Astrocyte (in vitro differentiated cells and primary cell): ENCODE data around the gene LMX1A. TPM values are rescaled to one million over a fixed set of nuclear protein-coding genes. Genes with fewer than 3 reads are reported as not detected.

Experiments
- DNase-seq: peaks from one replicate; pipeline ENCODE4 v3.0.0-alpha.2; 2010; ENCODE audit warnings: low read depth
- FAIRE-seq: peaks from 2 replicates; lab custom pipeline; 2011; peaks lifted over from hg19 to GRCh38; lab: Jason Lieb, UNC
- H2AFZ ChIP-seq: 2 replicates; pipeline ENCODE4 v1.6.0; 2012; ENCODE audit warnings: low read depth, low read length, inconsistent platforms
- H3K27ac ChIP-seq: 2 replicates; pipeline ENCODE4 v1.5.1; 2011; ENCODE audit warnings: low read depth, low read length, inconsistent platforms
- H3K27me3 ChIP-seq: 2 replicates; pipeline ENCODE4 v1.6.0; 2011; ENCODE audit warnings: low read length, inconsistent platforms; ENCODE audit not compliant: insufficient read depth
- H3K36me3 ChIP-seq: 2 replicates; pipeline ENCODE4 v1.5.1; 2011; ENCODE audit warnings: low read length, inconsistent platforms; ENCODE audit not compliant: insufficient read depth
- H3K4me1 ChIP-seq: 2 replicates; pipeline ENCODE4 v1.5.1; 2011; ENCODE audit warnings: low read length, inconsistent platforms; ENCODE audit not compliant: insufficient read depth
- H3K4me2 ChIP-seq: 2 replicates; pipeline ENCODE4 v1.6.0; 2012; ENCODE audit warnings: low read length, inconsistent platforms
- H3K4me3 ChIP-seq: 2 replicates; pipeline ENCODE4 v1.5.1; 2011; ENCODE audit warnings: low read depth, mild to moderate bottlenecking, low read length, inconsistent platforms; ENCODE audit not compliant: insufficient read depth
- H3K79me2 ChIP-seq: 2 replicates; pipeline ENCODE4 v1.6.0; 2012; ENCODE audit warnings: mild to moderate bottlenecking, low read length, inconsistent platforms; ENCODE audit not compliant: insufficient read depth
- H3K9ac ChIP-seq: 2 replicates; pipeline ENCODE4 v1.6.0; 2012; ENCODE audit warnings: mild to moderate bottlenecking, low read length, inconsistent platforms
- H3K9me3 ChIP-seq: 2 replicates; pipeline ENCODE4 v1.5.1; 2012; ENCODE audit warnings: low read depth, mild to moderate bottlenecking, low read length, inconsistent platforms; ENCODE audit not compliant: insufficient read depth
- H4K20me1 ChIP-seq: 2 replicates; pipeline ENCODE4 v1.6.0; 2012; ENCODE audit warnings: low read length, inconsistent platforms; ENCODE audit not compliant: insufficient read depth
- H3K27ac Mint-ChIP-seq: one replicate; pipeline ENCODE4 v1.8.0; 2021; ENCODE audit warnings: mild to moderate bottlenecking, mixed read lengths; ENCODE audit not compliant: unreplicated experiment
- H3K27me3 Mint-ChIP-seq: one replicate; pipeline ENCODE4 v1.8.0; 2021; ENCODE audit warnings: low read depth, mixed read lengths; ENCODE audit not compliant: unreplicated experiment
- H3K36me3 Mint-ChIP-seq: one replicate; pipeline ENCODE4 v1.8.0; 2021; ENCODE audit warnings: low read depth, mixed read lengths; ENCODE audit not compliant: unreplicated experiment
- H3K4me1 Mint-ChIP-seq: one replicate; pipeline ENCODE4 v1.8.0; 2021; ENCODE audit warnings: low read depth, mixed read lengths; ENCODE audit not compliant: unreplicated experiment
- H3K4me3 Mint-ChIP-seq: one replicate; pipeline ENCODE4 v1.8.0; 2021; ENCODE audit warnings: mild to moderate bottlenecking, moderate library complexity, mixed read lengths; ENCODE audit not compliant: unreplicated experiment
- H3K9me3 Mint-ChIP-seq: one replicate; pipeline ENCODE4 v1.8.0; 2021; ENCODE audit warnings: mild to moderate bottlenecking, mixed read lengths; ENCODE audit not compliant: unreplicated experiment
- EZH2 ChIP-seq: IDR thresholded peaks from 2 replicates; pipeline ENCODE4 v1.6.1; 2012; ENCODE audit warnings: mild to moderate bottlenecking, low read length, inconsistent platforms; ENCODE audit not compliant: insufficient read depth
- total RNA-seq: library from RNA; stranded (reverse); gene quantifications from 2 replicates; pipeline ENCODE4 v1.2.1, GENCODE V29; 2021
- TF ChIP-seq, protein P1 (sequence below): IDR thresholded peaks from 2 replicates; pipeline ENCODE4 v1.5.1; 2011; ENCODE audit warnings: low read depth, mild to moderate bottlenecking, inconsistent platforms, low read length, moderate library complexity; ENCODE audit not compliant: insufficient read depth

Gene LMX1A
- total RNA-seq, 1 donor from 2014 or later = not detected

- no peaks in the 10 kb centered on the region for H3K4me1 ChIP-seq
- no peaks in the 10 kb centered on the region for H3K27me3 ChIP-seq
- Mint-ChIP-seq H3K27ac (no peak overlapping the region), H3K9me3 (no peaks in the 10 kb centered on the region), H3K27me3 (peaks cover 25% of the 10 kb centered on the region), H3K4me1 (no peaks in the 10 kb centered on the region), H3K4me3 (no peak overlapping the region), H3K36me3 (no peaks in the 10 kb centered on the region)
- H2AFZ ChIP-seq = no peak overlapping the region
- DNase-seq = no peak
- FAIRE-seq = no peak
- no peak for TF ChIP-seq EZH2
- TF ChIP-seq, protein P1, sequence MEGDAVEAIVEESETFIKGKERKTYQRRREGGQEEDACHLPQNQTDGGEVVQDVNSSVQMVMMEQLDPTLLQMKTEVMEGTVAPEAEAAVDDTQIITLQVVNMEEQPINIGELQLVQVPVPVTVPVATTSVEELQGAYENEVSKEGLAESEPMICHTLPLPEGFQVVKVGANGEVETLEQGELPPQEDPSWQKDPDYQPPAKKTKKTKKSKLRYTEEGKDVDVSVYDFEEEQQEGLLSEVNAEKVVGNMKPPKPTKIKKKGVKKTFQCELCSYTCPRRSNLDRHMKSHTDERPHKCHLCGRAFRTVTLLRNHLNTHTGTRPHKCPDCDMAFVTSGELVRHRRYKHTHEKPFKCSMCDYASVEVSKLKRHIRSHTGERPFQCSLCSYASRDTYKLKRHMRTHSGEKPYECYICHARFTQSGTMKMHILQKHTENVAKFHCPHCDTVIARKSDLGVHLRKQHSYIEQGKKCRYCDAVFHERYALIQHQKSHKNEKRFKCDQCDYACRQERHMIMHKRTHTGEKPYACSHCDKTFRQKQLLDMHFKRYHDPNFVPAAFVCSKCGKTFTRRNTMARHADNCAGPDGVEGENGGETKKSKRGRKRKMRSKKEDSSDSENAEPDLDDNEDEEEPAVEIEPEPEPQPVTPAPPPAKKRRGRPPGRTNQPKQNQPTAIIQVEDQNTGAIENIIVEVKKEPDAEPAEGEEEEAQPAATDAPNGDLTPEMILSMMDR = no peak
- H3K27ac ChIP-seq = no peak overlapping the region
- no peak overlapping the region for H3K4me2 ChIP-seq
- H3K79me2 ChIP-seq = no peaks in the 10 kb centered on the region
- no peaks in the 10 kb centered on the region for H3K36me3 ChIP-seq
- H3K9me3 ChIP-seq = no peaks in the 10 kb centered on the region
- H3K4me3 ChIP-seq = no peak overlapping the region
- H4K20me1 ChIP-seq = no peaks in the 10 kb centered on the region
- no peak overlapping the region for H3K9ac ChIP-seq
Measured at GRCh38 chr1:165173818-165174217, 182.7 kb downstream of the LMX1A start.

DNA sequence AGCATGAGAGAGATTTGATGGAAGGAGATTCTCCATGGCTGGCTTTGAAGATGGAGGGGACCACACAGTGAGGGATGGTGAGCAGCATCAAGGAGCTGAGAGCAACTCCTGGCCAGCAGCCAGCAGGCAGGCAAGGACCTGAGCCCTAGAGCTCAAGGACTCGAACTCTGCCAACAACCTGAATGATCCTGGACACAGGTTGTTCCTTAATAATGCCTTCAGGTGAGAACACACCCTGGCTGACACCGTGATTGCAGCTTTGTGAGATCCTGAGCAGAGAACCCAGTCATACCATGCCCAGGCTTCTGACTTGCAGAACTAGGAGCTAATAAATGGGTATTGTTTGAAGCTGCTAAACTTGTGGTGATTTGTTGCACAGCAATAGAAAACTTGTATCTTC, 183.1 kb downstream of the LMX1A start:
- no peak for TF ChIP-seq EZH2
- TF ChIP-seq, protein P1 = no peak
- no peaks in the 10 kb centered on the region for H3K79me2 ChIP-seq
- no peak overlapping the region for H3K4me3 ChIP-seq
- no peaks in the 10 kb centered on the region for H3K36me3 Mint-ChIP-seq
- peaks cover 22% of the 10 kb centered on the region for H3K27me3 Mint-ChIP-seq
- DNase-seq = no peak
- no peak overlapping the region for H3K9ac ChIP-seq
- no peaks in the 10 kb centered on the region for H3K27me3 ChIP-seq
- no peaks in the 10 kb centered on the region for H3K36me3 ChIP-seq
- no peaks in the 10 kb centered on the region for H3K4me1 ChIP-seq
- no peak for FAIRE-seq
- no peaks in the 10 kb centered on the region for H3K9me3 Mint-ChIP-seq
- H3K9me3 ChIP-seq = no peaks in the 10 kb centered on the region
- H3K4me2 ChIP-seq = no peak overlapping the region
- H2AFZ ChIP-seq = no peak overlapping the region
- H3K4me1 Mint-ChIP-seq = no peaks in the 10 kb centered on the region
- no peaks in the 10 kb centered on the region for H4K20me1 ChIP-seq
- H3K27ac Mint-ChIP-seq = no peak overlapping the region
- no peak overlapping the region for H3K27ac ChIP-seq
- no peak overlapping the region for H3K4me3 Mint-ChIP-seq

GRCh38 chr1:165172666-165173065, 183.8 kb downstream of the LMX1A start:
- Mint-ChIP-seq H3K27ac (no peak overlapping the region), H3K27me3 (peaks cover 19% of the 10 kb centered on the region)
- H3K4me2 ChIP-seq = no peak overlapping the region

More at GRCh38 chr1:165172666-165173065, 183.8 kb downstream of the LMX1A start:
- no peaks in the 10 kb centered on the region for H3K36me3 Mint-ChIP-seq
- Histone ChIP-seq H3K4me1 (no peaks in the 10 kb centered on the region), H3K9me3 (no peaks in the 10 kb centered on the region), H3K9ac (no peak overlapping the region), H4K20me1 (no peaks in the 10 kb centered on the region), H3K36me3 (no peaks in the 10 kb centered on the region), H3K4me3 (no peak overlapping the region), H2AFZ (no peak overlapping the region), H3K79me2 (no peaks in the 10 kb centered on the region), H3K27ac (no peak overlapping the region), H3K27me3 (no peaks in the 10 kb centered on the region)
- H3K9me3 Mint-ChIP-seq = no peaks in the 10 kb centered on the region
- H3K4me1 Mint-ChIP-seq = no peaks in the 10 kb centered on the region
- FAIRE-seq (no peak), DNase-seq (no peak)
- TF ChIP-seq, protein P1 = no peak
- TF ChIP-seq EZH2 = no peak
- no peak overlapping the region for H3K4me3 Mint-ChIP-seq
